HTR-8/SVneo (cell line): Measurements from ENCODE around the gene TNFAIP2.
"Not testable (repeated sequence)": the region's sequence is repeated elsewhere in the genome, so short reads cannot be mapped to it uniquely, and the experiment has no call there.

Experiments used
- DNase-seq: peaks from one replicate; pipeline ENCODE4 v3.0.0; 2011; ENCODE audit warnings: low spot score, mixed read lengths; ENCODE audit not compliant: insufficient read length
- FAIRE-seq: peaks from 2 replicates; lab custom pipeline; 2011; peaks lifted over from hg19 to GRCh38; lab: Jason Lieb, UNC

The TNFAIP2 gene

DNA sequence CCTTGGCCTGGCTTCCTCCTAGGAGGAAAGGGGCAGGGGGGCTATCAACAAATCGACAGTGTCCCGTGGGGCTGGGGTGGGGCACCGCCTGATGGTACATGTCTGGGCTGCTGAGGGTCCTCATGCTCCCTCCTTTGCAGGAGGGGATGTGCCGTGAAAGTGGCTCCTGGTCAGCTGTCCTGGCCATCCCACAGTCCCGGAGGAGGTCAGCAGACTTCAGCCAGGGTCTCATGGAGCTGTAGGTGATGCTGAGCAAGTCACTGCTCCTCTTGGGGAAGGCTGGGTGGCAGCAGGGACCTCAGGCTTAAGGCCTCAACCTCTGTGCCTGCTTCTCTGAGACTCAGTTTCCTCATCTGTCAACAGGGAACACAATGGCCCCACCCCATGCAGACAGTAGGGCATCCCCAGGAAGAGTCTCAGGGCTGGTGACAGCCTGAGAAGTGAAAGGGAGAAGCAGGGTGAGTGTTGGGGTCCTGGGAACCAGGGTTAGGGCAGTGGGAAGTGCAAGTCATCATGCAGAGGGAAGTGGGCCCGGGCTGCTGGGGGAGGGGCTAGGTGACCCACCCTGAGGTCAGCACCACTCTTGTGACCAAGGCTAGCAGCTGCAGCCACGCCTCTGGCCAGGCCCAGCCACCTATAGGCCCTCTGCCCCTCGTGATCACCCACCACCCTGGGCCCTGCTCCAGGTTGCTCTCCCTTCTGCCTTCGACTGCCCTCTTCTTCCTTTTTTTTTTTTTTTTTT, 4.4 kb upstream of the TNFAIP2 start:
- DNase-seq (no peak), FAIRE-seq (no peak)

- FAIRE-seq, DNase-seq: not testable (repeated sequence)
Measured at GRCh38 chr14:103119527-103119926, 3.7 kb upstream of the TNFAIP2 start.

DNA sequence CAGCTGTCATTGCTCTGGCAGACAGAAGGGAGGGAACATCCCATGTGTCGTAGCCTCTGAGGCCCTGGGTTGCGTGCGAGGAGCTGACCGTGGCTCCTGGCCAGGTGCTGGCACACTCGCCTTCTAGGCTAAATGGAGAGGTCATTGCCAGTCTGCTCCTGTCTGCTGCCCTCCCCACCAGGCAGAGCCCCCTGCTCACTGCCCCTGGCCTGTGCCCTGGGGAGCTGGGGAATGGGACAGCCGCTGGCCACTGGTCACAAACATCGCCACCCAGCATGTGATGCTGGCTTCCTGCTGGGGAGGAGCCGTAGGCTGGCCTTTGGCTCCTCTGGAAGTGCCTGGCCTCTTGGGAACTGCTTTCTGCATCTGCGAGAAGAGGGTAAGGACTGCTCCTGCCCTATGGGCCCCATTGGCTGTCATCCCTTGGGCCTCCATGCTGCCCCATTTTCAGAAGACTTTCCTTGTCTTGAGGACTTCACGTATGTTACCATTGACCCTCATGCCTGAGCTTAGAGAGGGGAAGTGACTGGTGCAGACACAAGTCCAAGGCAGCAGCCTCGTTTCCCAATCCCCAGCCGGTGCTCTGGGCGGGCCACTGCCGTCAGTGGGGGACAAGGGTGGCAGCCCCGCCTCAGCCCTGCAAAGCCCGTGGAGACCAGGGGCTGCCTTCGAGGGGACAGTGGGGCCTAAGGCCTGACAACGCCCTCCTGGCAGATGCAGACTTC, 2.0 kb upstream of the TNFAIP2 start:
- DNase-seq (no peak), FAIRE-seq (peak; percentile 31)

DNA sequence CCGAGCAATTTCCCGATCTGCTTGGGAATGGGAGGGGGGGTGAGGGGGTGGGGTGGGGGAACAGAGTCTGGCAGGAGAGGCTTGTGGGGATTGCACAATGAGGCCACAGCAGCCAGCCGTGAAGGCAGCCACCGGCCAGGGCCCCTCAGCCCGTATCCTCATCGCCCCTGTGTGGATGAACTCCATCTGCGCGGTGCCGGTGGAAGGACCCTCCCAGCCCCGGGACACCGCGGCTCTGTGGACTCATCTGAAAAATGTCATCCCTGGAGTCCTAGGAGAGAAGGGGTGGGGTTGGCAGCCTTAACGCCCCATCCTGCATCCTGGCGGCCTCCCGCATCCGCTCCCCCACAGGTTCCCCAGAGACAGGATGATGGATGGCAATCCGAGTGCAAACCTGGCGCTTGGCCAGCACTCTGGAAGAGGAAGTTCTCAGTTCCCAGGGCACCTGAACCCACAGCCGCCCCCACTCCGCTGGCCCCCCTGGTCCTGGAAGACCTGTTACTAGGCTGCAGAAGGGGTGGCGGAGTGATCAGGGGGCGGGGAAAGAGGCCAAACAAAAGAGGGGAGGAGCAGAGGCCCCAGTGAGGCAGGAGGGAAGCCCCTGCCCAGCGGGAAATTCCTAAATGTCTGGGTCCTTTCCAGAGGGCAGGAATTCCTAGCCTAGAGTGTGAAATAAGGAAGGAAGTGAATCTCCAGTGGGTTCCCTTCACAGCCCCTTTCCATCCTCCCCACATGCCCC, 1.2 kb upstream of the TNFAIP2 start:
- peak; percentile 80 for FAIRE-seq
- peak; percentile 78 for DNase-seq

- no peak for FAIRE-seq
- no peak for DNase-seq
Measured at GRCh38 chr14:103122585-103122946, 695 bp upstream of the TNFAIP2 start.

- DNase-seq (no peak), FAIRE-seq (no peak)
Measured at GRCh38 chr14:103123634-103124500, 606 bp downstream of the TNFAIP2 start.

DNA sequence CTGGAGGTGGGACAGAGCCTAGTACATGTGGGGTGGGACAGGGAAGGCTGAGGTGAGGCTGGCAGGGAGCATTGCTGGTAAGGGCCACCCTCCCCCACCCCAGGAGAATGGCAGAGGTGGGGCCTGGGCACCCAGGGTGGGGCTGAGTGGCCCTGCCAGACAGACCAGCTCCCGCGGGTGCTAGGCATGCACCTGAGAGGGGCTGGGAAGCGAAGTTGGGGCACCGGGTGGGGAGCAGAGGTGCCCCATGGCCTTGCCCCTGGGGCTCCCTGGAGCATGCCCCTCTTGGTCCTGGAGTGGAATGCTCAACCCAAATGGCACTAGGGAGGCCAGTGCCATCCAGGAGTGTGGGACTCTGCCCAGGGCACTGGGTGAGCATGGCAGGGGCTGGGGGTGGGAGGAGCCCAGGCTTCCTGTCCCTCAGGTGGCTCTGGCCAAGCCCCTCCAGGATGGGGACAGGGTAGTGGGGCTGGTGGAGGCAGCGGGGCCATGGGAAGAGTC, 1.3 kb downstream of the TNFAIP2 start:
- DNase-seq (no peak), FAIRE-seq (no peak)

DNA sequence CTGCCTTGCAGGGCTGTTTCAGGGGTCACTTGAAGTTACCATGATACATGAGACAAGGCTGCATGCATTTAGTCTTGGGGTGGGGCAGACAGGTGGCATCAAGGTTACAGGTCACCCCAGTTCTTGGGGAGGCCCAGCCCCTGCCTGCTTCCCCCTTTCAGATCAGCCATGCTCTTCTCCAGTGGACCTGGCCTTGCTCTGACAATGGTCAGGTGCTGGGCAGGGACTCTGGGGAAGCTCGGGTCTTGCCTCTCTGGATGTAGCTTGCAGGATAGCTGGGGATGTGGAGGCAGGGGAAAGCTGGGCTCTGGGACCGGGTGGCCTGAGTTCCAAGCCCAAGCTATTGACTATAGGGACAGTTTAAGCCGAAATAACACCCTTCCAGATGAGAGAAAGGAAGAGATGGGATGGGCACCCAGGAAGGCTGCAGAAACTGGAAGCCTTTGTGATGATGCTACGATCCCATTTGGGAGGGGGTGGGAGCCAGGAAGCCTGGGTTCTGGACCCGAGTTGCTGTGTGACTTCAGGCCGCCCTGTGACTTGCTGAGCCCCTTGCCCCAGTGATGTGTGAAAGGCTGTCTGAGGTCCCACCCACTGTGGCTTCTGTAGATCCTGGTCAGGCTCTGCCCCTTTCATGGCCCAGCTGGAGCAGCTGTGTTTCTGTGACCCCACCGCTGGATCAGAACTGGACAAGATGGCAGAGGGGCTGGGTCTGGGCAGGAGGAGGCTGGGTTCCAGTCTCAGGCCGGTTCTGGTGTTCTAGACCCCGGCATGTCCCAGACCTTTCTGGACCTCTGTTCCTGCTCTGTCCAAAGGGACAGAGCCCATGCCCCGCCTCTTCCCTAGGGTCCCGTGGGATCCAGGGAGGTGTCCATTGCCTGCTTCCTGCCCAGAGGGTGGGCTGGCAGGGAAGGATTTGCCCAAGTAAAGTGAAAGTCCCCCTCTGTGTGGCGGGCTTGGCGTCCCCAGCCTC, 2.1 kb downstream of the TNFAIP2 start:
- no peak for DNase-seq
- no peak for FAIRE-seq

- FAIRE-seq: peak; percentile 48
- no peak for DNase-seq
Measured at GRCh38 chr14:103126088-103126872, 3.0 kb downstream of the TNFAIP2 start.

GRCh38 chr14:103126873-103127304, 3.6 kb downstream of the TNFAIP2 start:
- no peak for FAIRE-seq
- no peak for DNase-seq

- DNase-seq: no peak
- no peak for FAIRE-seq
Measured at GRCh38 chr14:103127356-103127755, 4.1 kb downstream of the TNFAIP2 start.

- FAIRE-seq (no peak), DNase-seq (no peak)
Measured at GRCh38 chr14:103127861-103128598, 4.8 kb downstream of the TNFAIP2 start.

GRCh38 chr14:103128631-103129300, 5.5 kb downstream of the TNFAIP2 start:
- DNase-seq: no peak
- peak; percentile 80 for FAIRE-seq

GRCh38 chr14:103129301-103130016, 6.2 kb downstream of the TNFAIP2 start:
- peak; percentile 74 for FAIRE-seq

DNA sequence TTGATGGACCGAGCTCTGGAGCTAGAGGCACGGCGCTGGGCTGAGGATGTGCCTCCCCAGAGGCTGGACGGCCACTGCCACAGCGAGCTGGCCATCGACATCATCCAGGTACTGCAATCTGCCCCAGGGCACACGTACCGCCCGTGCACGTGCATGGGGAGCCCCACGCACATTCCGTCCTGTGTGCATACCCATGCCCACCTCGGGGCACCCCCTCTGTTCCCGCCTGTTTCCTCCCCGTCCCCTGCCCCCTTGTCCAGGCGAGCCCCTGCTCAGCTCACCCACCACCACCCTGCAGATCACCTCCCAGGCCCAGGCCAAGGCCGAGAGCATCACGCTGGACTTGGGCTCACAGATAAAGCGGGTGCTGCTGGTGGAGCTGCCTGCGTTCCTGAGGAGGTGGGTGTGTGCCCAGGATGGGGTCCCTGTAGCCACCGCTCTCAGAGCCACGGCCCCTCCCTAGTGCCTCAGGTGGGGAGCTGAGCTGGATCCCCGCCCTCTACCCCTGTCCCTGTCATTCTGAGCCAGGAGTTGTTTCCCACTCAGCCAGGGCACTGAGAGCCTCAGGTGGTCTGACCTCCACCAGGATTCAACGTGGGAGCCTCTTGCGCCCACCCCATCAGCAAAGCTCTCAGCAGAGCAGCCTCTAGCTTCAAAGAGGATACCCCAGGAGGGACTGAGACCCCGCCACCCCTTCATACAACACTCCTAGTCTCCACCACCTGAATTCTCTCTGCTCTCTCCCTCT, 6.9 kb downstream of the TNFAIP2 start:
- DNase-seq: no peak
- no peak for FAIRE-seq

More at GRCh38 chr14:103129301-103130016, 6.2 kb downstream of the TNFAIP2 start:
- DNase-seq: no peak
